HG03457 (cell line): ENCODE results near the gene TMEM258.

ENCODE experiments used
- ATAC-seq: cut with Tn5 transposase; IDR thresholded peaks from one replicate; pipeline ENCODE4 v1.9.1; 2021; ENCODE audit warnings: moderate number of reproducible peaks; ENCODE audit not compliant: unreplicated experiment

Gene TMEM258

GRCh38 chr11:61826930-61827570, 34.7 kb upstream of the TMEM258 start:
- peak; percentile 5 for ATAC-seq

- no peak for ATAC-seq
Measured at GRCh38 chr11:61820174-61820573, 27.8 kb upstream of the TMEM258 start.

DNA sequence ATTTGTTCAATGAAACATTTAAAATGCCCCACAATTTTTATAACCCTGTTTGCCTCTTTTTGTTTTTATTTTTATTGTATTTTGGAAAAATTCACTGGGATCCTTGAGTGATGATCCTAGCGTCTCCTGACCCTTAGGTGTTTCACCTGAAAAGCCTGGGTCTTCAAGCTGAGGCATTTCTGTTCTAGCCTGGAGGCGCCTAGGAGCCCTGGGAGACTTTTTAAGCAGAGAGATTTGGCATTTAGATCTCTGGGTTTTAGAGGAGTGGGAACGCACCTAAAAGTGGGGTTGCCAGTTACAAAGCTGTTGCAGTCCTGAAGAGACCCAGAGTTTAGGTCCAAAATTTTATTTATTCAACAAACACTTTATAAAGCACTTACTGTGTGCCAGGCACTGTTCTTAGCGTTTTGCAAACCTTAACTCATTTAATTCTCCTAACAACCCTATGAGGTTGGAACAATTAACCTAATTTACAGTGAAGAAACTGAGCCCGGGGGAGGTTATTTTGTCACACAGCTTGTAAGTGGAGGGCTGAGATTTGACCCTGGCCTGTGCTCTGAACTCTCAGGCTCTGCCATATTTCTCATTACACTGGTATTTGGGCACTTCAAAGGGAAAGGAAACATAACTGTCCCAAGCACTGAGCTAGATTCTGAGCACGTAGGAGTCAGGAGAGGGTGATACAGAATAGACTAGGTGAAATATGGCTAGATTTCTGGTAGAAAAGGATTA, 25.2 kb upstream of the TMEM258 start:
- no peak for ATAC-seq

DNA sequence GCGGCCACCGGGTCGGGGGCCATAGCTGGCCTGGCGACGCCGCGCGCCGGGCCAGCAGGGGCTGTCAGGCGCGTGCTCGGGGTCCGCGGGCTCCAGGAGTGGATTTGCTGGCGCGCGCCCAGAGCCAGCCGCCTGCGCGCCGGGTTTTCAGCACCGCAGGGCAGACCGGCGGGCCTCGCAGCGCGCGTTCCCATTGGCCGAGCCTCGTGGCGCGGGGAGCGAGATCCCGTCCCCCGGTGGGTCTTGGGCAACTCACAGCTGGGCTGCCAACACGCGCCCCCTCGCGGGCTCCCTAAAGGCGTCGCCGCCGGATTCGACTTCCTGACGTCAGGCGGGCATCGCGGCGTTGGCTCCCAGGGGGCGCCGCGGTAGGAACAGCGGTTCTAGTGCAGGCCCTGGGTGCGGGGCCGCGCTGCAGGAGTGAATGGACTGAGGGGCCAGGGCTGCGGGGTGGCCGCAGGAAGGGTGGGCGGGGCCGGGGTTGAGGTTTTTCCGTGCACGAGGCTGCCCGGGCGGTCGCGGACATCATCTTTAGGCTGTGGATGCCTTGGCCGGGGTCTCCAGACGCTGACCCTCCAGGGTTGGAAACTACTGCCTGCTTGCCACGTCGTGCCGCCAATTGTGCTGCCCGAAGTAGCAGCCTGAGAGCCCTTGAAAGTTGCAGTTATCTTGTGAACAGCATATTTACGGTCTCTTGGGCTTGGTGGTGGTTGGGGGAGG, 24.5 kb upstream of the TMEM258 start, which contains the start of gene FADS1:
TSS of gene FADS1 (minus strand) at position 268 of the 720 bp plus-strand sequence. CDS start at position 194, 74 bp downstream.
- no peak for ATAC-seq

DNA sequence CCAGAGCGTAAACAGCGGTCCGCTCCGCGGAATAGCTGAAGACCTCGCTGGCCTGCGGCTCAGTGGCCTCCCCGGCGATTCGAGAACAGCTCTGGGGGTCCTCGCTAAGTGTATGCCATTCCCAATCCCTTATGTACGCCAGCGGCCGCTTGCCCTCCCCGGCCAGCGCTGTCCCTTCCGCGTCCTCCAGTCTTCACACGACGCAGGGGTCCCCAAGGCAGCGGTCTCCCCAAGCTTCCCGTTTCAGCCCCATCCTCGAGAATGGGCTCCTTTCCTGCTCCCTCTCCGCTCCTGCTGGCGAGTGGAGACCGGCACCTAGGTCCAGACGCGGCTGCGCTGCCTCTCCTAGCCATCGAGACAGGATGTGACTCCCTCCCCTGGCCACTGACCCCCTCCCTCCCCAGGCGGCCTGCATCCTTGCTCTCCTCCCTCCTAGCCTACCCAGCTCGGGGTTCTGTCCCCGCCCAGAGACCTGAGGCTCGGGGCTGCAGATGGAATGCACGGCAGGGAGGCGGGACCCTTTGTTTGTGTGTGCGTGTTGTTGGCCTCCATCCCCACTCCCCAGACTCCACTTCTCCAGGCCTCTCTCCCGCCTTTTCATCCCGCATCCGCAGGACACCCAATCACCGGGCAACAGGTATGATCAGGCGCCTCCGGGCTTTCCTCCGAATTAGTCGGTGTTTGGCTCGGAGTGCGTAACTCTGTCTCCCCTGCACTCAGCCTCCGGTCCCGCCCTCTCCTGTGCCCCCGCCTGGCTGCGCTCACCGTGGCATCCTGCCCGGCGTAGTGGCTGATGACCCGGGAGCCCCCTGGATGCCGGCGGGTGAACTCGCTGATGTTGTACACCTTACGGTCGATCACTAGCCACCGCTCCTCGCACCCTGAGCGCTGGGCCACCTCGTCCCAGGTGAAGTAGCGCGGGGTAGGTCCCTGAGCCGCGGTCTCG, 23.7 kb upstream of the TMEM258 start:
- no peak for ATAC-seq

DNA sequence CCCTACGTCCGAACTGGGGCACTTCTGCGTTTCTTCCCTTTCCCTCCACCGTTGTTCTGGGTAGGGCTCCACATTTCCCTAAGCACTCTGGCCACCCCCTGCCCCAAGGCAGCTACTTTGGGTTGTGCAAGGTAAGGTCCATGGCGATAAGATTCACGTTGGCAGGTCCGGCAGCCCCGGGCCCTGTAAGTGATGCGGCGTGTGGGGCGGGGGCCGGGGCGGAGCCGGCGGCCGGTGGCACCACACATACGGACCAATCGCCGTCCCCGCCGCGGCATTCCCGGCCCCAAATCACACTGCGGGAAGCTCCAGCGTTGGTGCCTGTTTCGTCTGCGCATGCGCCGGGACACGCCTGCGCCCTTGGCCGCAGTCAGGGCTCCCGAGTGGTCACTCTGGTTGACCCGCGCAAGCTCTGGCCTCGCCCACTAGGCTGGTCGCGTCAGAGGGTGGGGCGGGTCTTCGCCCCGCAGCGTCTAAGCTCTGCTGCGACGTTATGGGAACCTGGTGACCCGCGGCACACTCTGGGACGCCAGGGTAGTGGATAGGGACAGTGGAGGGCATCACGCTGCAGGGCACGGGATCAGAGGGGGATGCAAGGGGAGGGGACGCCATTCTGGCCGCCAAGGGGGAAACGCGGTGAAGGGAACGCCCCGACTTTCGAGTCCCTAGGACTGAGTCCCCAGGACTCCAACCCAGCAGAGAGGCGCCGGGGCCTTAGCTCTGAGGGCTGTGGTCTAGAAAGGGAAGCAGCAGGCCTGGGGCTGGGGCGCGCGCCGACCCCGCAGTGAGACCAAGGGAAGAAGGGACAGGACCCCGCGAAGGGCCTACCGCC, 22.8 kb upstream of the TMEM258 start:
- ATAC-seq: no peak

DNA sequence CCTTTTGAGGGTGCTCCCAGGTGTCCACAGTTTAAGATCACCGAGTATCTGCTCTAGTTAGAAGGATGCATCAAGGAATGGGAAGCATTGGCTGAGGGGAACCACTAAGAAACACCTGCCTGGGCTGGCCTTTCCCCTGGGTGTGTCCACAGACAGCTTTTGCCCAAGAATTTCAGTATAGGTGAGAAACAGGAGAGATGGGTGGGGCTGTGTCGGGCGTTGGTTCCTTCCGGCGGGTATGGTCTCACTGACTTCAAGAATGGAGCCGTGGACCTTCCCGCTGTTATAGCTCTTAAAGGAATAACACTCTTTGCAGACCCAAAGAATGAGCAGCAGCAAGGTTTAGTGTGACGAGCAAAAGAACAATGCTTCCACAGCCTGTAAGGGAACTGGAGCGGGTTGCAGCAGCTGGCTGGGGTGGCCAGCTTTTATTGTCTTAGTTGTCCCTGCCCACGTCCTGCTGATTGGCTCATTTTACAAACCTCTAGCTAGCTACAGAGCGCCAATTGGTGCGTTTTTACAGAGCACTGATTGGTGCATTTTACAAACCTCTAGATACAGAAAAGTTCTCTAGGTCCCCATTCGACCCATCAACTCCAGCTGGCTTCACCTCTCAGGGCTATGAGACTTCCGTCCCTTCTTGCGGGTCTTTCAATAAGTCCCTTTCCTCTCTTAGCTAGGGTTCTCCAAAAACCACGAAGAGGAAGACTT, 22.0 kb upstream of the TMEM258 start:
- ATAC-seq: no peak

- ATAC-seq: no peak
Measured at GRCh38 chr11:61812736-61813411, 20.5 kb upstream of the TMEM258 start.

- no peak for ATAC-seq
Measured at GRCh38 chr11:61811831-61812230, 19.4 kb upstream of the TMEM258 start.

GRCh38 chr11:61810671-61811175, 18.3 kb upstream of the TMEM258 start:
- no peak for ATAC-seq

DNA sequence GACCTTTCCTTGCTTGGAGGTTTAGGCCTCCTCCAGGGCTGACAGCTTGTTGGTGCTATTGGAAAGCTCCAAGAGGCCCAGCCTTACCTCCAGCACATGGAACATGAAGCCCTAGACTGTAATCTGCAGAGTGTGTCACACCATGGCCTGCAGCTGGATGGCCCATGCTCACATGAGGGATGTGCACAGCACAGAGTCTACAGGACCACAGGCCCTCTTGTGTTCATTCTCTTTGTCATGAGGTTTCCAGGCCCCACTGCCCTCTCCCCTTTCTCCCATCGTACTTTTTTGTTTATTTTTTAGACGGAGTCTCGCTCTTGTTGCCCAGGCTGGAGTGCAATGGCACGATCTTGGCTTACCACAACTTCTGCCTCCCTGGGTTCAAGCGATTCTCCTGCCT, 14.4 kb upstream of the TMEM258 start:
- ATAC-seq: no peak

DNA sequence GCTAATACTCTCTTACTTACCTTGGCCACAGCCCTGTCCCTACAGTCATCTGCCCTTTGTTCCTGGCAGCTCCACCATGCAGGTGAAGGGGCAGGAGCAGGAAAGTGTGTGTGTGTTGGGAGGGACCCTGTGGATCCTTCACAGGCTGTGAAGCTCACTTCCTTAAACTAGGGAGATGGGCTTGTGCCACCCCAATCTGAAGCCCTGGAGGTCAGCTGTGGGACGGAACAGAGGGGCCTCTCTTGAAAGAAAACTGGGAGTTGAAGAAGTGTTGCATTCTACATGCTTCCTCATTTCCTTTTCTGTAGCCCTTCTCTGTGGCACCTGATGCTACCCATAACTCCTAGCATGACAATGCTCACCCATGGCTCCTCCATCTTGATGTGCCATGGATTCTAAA, 12.7 kb upstream of the TMEM258 start:
- no peak for ATAC-seq

GRCh38 chr11:61803889-61804647, 11.7 kb upstream of the TMEM258 start:
- ATAC-seq: no peak

GRCh38 chr11:61802605-61803004, 10.2 kb upstream of the TMEM258 start:
- ATAC-seq: no peak

GRCh38 chr11:61800331-61801281, 8.2 kb upstream of the TMEM258 start:
- ATAC-seq: no peak

DNA sequence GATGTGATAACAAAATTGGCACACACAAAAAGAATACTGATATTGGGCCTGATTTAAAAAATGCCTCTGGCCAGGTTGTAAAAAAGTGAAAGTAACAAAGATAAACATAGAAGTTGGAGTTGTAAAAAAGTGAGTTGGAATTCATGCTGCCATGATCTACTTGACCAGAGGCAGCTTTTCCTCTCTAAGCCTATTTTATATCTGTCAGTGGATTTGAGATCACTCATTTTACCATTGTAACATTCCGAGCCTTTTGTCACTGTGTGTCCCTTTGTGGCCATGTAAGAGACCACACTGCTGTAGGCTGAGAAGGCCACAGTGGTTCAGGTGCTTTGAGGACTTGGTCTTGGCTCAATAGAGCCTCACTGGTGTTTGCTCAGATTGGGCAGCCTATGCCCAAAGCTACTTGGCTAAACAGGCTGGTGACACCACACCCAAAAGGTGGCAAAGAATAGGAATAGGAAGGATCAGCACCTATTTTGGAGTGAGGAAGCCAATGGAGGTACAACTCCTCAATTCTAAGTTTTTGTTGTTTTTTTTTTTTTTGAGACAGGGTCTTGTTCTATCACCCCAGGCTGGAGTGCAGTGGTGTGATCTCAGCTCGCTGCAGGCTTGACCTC, 7.4 kb upstream of the TMEM258 start:
- ATAC-seq: no peak
